Omental fat pad (tissue), 4 donors: ENCODE measurements around the gene EFNA4. TPM values are rescaled to one million over a fixed set of nuclear protein-coding genes. Genes with fewer than 3 reads are reported as not detected.

Experiments used
- ATAC-seq: fragments of 150-250 bp; one replicate; pipeline ENCODE4 v1.9.1; 2016; ENCODE audit warnings: mild to moderate bottlenecking, moderate library complexity; ENCODE audit not compliant: low FRiP score
- DNase-seq: peaks from one replicate; pipeline ENCODE4 v3.0.0-alpha.2; 2019; ENCODE audit warnings: low spot score
- CTCF ChIP-seq, 3 donors: fragments of 450-650 bp; IDR thresholded peaks; one replicate each; pipeline ENCODE4 v1.5.1; 2016 to 2017; ENCODE audit warnings: antibody characterized with exemption in 3 of 3, mild to moderate bottlenecking in 3 of 3, moderate library complexity in 2 of 3
- total RNA-seq, 4 donors: library from RNA; depleted of rRNA; stranded (reverse); fragments of >200 nt; gene quantifications; one replicate each; pipeline ENCODE4 v1.1.0, GENCODE V29; 2016

The EFNA4 gene
- total RNA-seq, 4 donors from 2014 or later: 1.7 to 5.0 (median 4.4) TPM

DNA sequence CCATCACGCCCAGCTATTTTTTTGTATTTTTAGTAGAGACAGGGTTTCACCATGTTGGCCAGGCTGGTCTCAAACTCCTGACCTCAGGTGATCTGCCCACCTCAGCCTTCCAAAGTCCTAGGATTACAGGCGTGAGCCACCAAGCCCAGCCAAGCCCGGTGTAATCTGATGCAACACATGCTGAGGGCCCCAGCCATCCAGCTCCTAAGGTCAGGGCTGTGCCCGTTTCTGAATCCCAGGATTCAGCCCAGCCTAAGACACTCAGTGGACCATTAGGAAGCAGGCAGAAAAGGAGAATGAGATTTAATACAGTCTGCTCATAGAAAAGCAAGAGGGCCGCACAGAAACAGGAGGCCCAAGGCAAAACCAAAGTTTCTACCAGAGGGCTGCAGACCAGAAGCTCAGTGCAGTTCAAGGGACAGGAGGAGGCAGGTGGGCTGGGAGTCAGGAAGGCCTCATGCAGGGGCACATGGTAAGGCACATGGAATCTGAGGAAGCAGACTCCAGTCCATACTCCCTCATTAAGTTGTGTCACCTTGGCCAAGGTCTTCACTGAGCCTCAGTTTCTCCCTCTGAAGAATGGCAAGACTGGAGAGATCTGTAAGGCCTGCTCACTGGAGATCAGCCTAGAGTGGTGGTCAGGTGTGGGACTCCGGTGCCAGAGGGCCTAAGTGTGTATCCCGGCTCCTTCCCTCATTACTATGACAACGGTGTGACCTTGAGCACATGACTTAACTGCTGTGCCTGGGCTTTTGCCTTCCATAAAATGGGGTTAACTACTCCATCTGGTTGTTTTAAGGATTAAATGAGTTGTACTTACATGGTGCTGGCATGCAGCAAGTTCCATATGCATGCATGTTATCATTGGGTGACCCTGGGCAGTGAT is 14.8 kb upstream of the EFNA4 start:
- ATAC-seq: no peak
- DNase-seq: no peak
- TF ChIP-seq CTCF (IDR thresholded peaks at IDR 0.05): no peak

GRCh38 chr1:155049651-155050559 is 13.6 kb upstream of the EFNA4 start:
- ATAC-seq (no peak), DNase-seq (no peak)
- TF ChIP-seq CTCF (IDR thresholded peaks at IDR 0.05): no peak

- ATAC-seq (peak; percentile 88), DNase-seq (peak; percentile 73)
- peak in 1 of 3 donors; percentile 52 for TF ChIP-seq CTCF (IDR thresholded peaks at IDR 0.05)
Observed at GRCh38 chr1:155050560-155051341, 12.8 kb upstream of the EFNA4 start, which contains the start of gene ADAM15. Gene ADAM15 (plus strand): TSS chr1:155051316. CDS start chr1:155051387, 71 bp downstream.

DNA sequence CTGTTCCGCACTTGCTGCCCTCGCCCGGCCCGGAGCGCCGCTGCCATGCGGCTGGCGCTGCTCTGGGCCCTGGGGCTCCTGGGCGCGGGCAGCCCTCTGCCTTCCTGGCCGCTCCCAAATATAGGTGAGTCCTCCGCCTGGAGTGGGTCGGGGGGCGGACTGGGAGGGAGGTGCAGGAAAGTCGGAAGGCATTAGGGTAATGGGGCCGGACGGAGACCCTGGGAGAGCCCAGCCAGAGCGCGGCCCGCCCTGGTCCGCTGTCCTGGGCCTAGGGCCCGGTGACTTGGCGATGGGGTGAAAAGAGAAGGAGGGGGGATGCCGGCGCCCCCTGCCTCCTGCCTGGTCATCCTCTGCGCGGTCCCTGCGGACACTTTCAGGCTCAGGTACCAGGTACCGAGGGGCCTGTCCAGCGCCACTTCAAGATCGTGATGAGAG is 12.2 kb upstream of the EFNA4 start:
- ATAC-seq: peak; percentile 0
- TF ChIP-seq CTCF (IDR thresholded peaks at IDR 0.05): no peak
- DNase-seq: no peak

DNA sequence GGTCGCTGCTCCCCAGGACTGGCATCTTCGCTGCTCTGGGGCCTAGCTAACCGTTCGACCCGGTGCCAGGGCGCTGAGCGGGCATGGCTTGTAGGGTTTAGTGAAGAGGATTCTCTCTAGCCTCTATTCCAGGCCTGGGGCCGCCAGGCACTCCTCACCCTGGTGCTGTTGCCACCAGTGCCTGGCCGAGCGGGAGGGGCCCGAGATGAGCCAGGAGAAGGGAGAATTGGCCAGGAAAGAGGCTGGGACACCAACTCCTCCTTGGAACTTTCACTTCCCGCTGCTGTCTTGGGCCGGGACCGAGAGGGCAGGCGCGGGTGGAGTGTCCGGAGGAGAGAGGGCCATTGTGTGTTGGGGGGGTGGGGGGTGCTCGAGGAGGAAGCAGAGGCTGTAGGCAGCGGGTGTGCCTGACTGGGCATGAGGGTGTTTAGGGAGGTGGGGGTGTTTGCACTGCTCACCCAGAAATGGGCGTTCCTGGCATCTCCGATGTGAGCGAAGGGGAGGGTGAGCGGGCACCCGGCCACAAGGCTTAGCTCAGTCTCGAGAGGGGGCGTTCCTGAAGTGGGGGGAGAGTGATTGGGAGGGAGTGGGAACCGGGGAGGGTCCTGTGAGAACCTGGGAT is 11.7 kb upstream of the EFNA4 start:
- TF ChIP-seq CTCF (IDR thresholded peaks at IDR 0.05): no peak
- no peak for DNase-seq
- peak; percentile 36 for ATAC-seq
